Fibroblast of skin of abdomen (primary cell): ENCODE results near the gene CCDC167.

Experiments
- DNase-seq: peaks from one replicate; pipeline ENCODE4 v3.0.0-alpha.2; 2013

CCDC167 gene

DNA sequence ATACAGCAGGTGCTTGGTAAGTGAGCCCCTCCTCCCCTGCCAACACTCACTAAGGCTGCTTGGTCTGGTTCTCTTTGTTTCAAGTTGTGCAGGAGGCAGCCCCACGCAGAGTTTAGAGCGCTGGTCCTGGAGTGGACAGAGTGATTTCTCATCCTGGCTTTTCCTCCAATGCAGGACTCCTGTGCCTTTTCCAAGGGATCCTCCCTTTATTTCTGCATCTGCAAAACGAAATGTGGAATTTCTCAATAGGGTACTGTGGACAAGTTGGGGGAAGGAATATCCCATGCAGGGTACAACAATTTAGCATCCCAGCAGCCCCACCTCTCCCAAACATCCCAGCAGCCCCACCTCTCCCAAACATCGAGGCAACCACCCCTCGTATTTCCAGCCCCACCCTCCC lies 30.6 kb upstream of the CCDC167 start:
- DNase-seq = no peak

DNA sequence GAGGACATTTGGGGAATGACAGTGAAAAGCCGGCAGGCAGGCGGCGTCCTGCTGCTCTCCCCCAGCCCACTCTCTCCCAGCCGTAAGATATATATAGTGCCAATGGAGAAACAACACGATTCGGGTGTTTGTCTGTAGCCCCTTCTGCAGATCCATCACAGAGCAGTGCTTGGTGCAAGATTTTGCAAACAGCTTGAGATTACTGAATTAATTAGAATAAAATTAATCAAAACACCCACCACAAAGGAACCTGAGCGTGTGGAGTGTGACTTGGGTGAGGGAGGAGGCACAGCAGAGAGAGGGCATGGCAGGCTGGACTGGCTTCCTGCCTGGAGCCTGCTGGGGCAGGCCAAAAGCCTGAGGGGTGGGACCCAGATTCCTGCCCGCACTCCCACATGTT lies 28.8 kb upstream of the CCDC167 start:
- no peak for DNase-seq

DNA sequence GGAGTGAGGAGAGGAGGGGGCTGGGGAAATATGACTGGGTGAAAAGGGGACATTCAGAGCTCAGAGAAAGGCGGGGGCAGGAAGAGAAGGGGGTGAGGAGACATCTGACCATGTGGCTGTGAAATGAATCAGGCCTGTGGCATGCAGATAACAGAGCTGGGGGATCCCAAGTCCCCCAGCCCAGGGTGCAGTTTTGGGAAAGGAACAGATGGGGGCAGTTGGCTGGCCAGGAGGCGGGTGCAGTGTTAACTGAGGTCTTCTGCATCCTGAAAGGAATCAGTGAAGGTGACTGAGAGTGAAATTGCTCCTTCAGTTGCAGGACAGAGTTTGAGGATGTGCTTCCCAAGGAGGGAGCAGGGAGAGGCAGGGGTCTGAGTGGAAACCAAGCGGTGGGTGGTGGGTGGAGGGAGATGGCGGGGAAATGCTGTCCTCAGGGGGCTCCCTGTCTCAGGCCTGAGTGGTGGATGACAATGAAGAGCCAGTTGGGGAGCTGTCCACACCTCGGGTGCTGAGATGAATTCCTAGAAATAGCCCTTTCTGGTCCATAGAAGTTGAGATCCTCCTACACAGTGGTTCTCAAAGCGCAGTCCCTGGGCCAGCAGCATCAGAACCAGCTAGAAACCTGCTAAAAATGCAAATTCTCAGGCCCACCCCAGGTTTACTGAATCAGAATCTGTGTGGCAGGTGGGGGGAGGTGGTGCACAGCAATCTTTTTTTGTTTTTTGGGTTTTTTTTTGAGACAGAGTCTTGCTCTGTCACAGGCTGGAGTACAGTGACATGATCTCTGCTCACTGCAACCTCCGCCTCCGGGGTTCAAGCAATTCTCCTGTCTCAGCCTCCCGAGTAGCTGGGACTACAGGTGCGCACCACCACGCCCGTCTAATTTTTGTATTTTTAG lies 26.0 kb upstream of the CCDC167 start:
- peak; percentile 47 for DNase-seq

DNA sequence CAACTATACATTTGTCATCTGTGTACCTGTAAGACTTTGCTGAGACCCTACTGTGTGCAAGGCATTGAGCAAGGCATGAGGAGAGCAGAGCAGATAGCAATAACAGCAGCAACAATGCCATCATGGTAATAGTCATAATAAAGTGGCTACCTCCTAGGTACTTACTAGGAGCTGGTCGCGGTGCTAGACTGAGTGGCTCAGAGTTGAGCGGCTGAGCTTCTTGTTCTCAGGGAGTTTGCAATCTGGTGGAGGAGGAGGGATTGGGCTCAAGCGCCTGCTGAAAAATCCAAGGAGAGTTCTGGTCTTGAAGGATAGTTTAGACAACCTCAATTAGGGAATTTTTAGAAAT lies 25.3 kb upstream of the CCDC167 start:
- DNase-seq = no peak

DNA sequence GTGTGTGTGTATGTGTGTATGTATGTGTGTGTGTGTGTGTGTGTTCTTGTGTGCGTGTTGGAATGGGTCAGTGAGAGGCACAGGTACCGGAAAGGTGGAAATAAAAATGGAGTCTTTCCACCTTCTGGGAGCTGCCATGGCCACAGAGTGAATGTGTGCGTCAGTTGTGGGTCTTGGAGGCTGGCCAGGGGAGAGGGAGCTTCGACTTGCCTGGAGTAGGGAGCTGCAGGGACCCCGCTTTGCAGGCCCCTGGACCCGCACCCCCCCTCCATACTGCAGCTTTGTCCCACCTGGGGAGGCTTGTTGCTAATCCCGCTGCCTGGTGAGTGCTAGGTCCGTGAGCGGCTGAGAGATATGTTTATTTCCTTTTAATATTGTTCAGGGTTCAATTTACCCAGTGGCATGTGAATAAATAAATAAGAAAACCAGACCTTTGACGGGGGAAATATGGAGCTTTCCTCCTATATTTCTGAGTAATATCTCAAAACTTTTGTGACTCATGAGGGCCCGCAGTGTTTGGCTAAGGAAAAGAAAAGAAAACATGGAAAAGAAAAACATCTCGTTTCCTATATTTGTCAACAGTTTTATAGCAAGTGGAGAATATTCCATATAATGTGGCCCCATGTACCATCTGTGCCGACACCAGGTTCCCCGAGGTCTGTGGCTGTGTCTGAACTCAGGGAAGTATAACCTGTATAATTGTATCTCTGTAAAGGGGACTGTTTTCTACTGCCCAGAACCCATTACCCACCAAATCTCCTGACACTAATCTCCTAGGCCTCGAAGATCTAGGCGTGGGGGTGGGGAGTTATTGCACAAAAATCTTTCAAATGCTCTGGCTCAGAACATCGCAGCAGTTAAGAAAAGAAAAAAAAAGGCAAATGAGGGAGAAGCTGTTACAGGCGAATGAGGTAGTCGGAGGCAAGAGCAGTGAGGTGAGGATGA lies 24.6 kb upstream of the CCDC167 start:
- DNase-seq = no peak

DNA sequence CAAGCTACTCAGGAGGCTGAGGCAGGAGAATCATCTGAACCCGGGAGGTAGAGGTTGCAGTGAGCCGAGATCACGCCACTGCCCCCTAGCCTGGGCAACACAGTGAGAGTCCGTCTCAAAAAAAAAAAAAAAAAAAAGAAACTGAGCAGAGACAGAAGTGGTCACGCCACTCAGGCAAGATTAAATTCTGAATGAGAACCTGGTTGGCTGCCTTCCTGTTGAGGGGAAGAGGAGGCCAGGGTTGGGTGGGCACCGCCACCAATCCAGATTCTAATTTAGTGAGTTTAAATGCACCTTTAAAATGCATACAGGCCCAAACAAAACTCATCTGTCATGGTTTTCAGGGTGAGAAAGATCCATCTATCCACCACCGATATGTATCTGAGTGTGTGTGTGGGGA lies 23.7 kb upstream of the CCDC167 start:
- no peak for DNase-seq

DNA sequence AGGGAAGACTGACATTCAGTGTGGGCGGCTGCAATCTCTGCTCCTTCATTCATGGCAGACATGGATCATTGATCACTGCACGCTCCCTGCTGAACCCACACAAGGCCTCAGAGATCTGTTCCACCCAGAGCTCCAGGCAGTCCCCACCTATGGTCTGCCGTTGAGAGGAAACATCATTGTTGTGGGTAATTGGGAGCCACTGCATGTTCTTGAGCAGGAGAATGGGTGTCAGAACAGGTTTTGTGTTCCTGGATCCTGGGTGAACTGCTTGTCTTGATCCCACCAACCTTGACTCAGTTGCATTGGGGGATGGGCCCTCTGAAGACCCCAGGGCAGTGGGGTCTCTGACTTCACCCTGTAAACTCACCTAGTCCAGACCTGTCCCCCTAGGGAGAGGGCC lies 23.1 kb upstream of the CCDC167 start:
- no peak for DNase-seq

DNA sequence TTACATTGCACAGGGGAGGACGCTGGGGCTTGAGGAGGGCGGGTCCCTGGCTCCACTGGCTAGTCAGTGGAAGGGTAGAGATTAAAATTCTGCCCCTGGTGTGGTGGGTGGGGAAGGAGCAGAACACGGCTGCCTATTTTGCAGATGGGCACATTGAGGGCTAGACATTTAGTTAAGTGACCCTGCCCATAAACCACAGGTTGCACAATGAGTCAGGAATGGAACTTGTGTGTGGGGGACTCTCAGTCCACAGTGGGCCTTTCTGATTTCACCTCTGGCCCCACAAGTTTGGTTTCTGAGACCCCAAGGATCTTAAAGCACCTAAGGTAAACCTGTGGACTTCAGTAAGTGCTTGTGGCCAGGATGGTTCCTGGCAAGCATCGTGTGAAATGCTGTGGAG lies 22.0 kb upstream of the CCDC167 start:
- no peak for DNase-seq

DNA sequence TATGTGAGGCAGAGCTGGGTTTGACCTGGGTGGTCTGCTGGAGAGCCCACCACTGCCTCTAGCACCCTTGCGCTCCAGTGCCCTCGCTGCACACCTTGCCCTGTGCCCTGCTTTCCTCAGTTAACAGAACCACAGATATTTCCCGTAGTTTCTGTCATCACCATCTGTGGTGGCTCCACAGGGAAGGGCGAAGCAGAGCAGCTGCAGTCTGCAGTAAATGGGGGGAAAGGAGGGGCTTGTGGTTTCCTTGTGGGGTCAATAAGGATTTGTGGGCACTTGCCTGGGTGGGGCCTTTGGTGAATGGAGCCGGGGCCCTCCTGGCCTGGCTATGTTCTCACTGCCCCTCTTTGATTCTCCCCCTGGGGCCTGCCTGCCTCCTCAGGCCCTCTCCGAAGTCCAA lies 21.2 kb upstream of the CCDC167 start:
- no peak for DNase-seq

DNA sequence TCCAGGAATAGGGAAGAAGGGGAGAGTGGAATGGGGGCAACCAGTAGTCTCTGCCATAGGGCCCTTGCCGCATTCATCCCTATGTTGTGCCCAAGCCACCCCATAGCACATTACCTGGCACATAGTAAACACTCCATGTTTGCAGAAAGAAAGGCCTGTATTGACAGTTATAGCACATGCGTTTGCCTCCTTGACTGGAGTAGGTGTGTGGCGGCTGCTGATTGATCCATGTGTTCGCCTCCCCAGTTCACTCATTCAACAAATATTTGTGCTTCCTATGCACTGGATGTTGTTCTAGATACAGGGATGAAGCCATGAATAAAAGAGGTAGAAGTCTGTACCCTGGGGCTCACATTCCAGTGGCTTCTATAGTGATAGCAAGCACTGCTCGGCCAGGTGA lies 19.8 kb upstream of the CCDC167 start:
- DNase-seq = no peak

DNA sequence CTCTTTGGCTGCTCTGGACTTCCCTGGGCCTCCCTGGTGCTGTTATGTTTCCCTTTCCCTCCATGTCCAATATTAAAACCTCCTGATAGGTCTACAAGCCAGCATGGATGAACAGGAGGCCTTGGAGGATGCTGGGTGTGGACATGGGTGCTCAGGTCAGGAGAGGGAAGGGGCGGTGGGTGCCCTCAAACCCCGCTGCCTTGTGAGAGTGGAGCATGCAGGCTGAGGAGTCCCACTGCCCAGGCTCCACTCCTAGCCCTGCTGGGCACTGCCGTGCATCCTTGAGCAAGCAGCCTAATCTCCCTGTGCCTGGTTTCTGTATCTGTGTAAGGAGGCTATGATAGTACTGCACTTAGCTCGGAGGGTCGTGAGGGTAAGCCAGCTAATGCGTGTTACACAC lies 18.4 kb upstream of the CCDC167 start:
- no peak for DNase-seq

DNA sequence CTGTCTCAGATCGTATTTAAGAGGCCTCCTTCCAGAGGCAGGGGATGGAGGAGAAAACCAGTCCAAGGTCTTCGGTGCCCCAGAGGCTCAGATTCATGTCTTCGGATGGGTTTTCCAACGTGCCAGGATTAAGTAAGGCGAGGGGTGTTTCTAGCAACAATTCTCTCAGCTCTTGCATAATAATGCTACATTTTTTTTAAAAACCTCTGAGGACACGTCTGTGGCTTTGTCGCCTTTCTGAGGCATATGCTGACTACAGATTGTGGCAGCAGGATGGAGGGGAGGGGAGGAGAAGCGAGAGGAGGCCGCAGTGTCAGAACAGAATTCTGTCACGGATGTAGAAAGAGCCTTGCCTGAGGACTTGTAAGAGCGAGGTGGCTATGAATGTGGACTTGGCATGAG lies 17.7 kb upstream of the CCDC167 start:
- peak; percentile 32 for DNase-seq

DNA sequence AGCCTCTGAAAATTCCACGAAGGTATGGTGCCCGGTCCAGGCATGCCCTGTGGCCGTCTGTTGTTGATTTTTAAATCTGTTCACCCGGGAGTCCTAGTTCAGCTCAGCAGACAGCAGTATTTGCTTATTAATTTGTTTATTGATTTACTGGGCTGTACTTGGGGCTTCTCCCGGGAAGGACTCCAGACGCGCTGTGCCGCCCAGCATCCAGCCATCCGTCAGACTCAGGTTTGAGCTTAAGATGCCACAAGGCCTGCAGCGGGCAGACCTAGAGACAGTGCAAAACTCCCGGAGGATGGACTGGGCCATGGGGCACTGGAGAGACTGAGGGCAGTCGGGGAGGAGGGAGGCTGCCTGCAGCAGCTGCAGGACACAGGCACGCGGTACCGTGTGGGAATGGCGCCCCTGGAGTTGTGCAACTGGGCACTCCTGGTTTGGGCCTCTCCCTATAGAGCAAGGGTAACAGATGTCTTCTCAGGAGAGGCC lies 17.3 kb upstream of the CCDC167 start:
- DNase-seq = no peak

DNA sequence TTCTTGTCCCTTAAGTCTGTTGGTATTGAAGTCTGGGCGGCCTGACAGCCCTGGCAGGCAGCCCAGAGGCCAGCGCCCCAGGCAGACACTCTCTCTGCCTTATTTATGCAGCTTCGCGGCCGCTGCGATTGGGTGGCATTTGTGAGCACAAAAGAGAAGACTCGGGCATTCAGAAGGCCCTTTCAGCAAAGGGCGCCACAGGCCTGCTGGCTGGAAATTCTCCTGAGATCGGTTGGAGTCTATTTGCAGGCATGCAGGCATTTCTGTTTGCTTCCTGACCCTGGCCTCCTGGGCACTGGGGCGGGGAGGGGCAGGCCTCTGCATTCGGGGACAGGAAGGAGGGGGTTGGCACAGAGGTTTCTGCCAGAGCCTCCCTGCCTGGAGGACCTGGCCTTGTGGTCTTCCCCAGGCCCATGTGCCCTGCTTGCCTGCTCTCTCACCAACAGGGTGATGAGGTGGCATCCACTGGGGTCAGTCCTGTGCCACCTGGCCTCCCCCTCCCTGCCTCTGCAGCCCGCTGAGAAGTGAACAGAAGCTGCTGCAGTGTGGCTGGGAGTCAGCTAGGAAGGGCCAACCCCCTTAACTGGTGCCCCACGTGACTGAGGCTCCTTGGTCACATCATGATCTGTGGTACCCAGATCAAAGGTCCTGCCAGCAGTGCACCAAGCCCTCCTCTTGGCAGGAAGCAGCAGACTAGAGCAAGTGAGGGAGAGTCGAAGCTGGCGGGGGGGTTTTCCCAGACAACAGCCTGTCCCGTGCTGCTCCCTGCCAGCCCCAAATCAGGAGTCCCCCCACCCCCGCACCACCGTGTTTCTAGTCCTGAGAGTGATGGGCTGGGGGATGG lies 16.6 kb upstream of the CCDC167 start:
- no peak for DNase-seq

DNA sequence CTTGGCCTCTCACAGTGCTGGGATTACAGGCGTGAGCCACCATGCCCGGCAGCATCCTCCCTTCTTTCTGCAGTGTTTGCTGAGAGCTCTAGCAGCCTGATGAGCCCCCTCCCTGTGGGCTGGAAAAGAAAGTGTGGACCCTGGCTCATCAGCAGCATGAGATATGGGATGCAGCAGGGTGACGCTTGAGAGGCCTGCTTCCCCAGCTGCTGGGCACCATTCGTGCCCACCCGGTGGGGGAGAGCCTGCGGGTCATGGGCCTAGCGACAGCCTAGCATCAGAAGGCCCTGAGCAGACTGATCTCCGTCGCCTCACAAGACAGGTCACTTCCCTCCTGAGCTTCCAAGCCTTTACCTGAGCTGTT lies 16.0 kb upstream of the CCDC167 start:
- DNase-seq = no peak

DNA sequence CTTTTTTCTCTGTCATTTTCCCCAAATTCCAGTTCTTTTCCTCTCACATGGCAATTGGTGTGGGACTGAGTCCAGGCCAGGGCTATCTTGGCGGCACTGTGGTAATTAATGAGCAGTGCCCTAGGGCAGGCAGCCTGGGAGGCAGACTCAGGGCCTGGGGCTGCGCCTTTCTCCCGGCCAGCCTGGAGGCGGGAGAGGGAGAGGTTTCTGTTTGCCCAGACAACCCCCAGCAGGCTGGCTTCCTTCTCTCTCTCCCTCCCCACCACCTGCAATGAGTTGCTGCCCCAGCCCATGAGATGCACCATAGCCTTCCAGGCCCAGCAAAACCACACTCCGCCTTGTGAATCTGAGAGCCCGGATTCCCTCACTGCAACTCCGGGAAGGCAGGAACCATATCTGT lies 15.1 kb upstream of the CCDC167 start:
- DNase-seq = no peak

DNA sequence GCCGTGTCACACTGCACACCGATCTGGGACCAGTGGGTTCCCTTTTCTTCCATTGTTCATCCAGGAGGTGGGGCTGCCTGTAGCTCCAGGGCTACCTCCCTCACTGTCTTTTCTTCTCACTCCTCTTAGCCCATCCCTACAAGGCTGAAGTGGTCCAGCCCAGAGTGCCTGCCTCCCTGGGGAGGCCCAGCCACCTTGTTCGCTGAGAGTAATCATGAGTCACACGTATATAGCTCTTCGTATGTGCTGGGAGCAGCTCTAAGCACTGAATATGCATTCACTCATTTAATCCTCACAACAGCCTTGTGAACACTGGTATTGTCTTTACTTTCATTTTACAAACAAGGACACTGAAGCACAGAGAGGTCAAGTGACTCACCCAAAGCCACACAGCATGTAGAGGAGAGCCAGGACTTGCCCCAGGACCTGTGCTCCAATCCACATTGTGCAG lies 14.7 kb upstream of the CCDC167 start:
- DNase-seq = peak; percentile 68

DNA sequence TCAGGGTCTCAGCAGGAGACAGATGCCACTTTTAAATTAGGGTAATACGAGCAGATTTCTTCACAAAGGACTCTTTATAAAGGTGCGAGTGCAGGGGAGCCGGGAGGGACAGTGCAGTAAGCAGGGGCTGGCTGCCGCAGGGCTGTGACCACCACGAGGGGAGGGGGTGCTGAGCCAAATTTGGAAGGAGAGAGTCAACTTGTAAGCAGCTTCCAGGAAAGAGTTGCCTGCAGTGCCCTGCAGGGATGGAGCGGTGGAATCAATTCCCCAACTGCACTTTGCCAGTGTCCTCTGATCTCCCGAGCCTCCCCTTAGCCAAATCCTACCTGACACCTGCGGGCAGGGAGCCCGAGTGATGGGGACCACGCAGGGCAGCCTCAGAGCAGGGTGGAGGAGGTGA lies 13.9 kb upstream of the CCDC167 start:
- no peak for DNase-seq

DNA sequence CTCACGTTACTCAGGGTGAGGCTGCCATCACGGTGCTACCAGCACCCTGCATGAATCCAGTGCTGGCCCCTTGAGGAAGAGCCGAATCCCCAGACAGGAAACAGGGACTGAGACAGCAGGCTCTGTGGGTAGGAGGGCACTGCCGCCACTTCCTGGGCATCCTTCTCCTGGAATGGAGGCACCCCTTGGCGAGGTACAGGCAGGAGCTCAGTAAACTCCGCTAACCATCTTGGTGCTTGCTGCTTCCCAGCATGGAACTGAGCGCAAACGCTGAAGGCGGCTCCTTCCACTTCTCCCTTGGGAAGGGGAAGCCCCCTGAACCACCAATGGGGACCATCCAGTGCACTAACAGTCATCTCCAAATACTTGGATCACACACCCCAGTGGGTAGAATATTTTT lies 13.5 kb upstream of the CCDC167 start:
- no peak for DNase-seq

DNA sequence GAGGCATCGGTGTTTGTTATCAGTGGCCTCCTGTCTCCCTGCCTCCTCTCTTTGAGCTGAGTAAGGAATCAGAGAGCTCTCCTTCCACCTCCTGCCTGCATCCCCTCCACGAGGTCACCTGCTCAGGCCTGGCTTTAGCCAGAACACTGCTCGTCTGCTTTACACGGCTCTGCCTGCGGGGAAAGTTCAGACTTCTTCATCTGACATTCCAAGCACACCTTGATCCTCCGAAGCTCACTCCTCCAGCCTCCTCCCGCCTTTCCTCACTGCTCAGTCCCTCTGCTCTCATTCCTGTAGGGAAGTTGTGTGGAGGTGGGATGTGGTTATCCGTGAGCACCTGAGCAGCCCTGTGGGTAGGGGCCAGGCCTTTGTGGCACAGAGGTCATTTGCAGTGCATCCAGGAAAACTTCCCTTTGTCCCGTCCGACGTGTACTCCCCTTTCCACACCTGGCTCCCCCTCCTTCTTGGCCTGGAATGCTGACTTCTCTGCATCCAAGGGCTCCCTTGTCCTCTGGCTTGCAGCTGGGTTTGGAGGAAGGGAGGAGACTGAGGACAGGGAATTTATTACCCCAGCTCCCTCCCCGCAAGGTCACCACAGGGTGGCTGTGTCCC lies 12.8 kb upstream of the CCDC167 start:
- DNase-seq = no peak

DNA sequence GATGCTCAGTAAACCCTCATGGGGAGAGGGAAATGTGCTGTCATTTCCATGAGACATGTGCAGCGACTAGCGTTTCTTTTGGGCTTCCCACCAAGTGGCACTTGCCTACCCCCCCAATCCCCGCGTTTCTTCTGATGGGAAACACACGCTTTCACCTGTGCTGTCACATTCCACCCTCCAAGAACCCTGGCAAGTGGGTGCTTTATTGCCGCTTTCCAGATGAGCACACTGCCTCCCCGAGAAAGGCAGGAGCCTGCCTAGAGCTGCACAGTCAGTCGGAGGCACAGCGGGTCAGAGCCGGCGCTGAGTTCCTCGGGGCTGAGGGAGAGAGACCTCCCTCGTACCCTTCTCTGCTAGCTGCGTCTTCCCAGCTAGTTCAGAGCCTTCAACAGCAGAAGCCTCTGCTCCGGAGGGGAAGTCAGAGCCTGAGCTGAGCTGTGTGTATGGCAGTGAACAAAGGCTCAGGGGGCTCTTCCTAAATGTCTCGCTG lies 12.3 kb upstream of the CCDC167 start:
- no peak for DNase-seq

DNA sequence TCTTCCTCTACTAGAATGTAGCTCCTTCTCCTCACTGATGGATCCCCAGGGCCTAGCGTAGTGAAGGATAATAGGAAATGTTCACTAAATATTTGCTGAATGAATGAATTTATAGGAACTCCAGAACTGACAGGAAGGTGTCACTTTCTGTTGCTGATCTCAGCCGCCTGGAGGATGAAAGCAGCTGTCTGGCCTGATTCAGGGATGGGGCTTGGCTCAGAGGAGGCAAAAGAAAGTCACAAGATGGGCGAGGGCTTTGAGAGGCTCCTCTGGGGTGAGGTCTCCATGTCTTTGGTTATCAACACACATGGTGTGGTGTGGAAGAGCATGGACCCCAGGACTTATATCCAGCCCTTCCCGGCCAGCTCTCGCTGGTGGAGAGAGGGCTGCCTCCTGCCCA lies 11.5 kb upstream of the CCDC167 start:
- DNase-seq = no peak
